BLaER1 treated with 17β-estradiol and CSF1 and Interleukin-3, amounts not matched to agents 10 nM and 100 nM (cell line): ENCODE data around the gene UBD.

ENCODE experiments used
- H3K27ac ChIP-seq, 11 experiments: shearing (Covaris generic); formaldehyde crosslinking; 2 replicates each; pipeline ENCODE4 v1.8.1; 2022
- H3K27me3 ChIP-seq, 11 experiments: shearing (Covaris generic); formaldehyde crosslinking; 2 replicates each; pipeline ENCODE4 v1.8.1; 2022
- H3K36me3 ChIP-seq, 11 experiments: shearing (Covaris generic); formaldehyde crosslinking; 2 replicates each; pipeline ENCODE4 v1.8.1; 2022
- H3K4me1 ChIP-seq, 10 experiments: shearing (Covaris generic); formaldehyde crosslinking; 2 replicates each; pipeline ENCODE4 v1.8.1; 2022
- H3K4me2 ChIP-seq, 11 experiments: shearing (Covaris generic); formaldehyde crosslinking; 2 replicates each; pipeline ENCODE4 v1.8.1; 2022
- H3K4me3 ChIP-seq, 10 experiments: shearing (Covaris generic); formaldehyde crosslinking; 2 replicates each; pipeline ENCODE4 v1.8.1; 2022
- H3K9ac ChIP-seq, 11 experiments: shearing (Covaris generic); formaldehyde crosslinking; 2 replicates each; pipeline ENCODE4 v1.8.1; 2022
- H3K9me3 ChIP-seq, 11 experiments: shearing (Covaris generic); formaldehyde crosslinking; replicated peaks in 1 of 11; 2 replicates each; pipeline ENCODE4 v1.8.1; 2022
- H4K20me1 ChIP-seq, 11 experiments: shearing (Covaris generic); formaldehyde crosslinking; 2 replicates each; pipeline ENCODE4 v1.8.1; 2022
- Cebpa-rat ChIP-seq, 11 experiments: shearing (Covaris generic); IDR thresholded peaks; 2 replicates each; pipeline ENCODE4 v1.8.1; 2022

The UBD gene

DNA sequence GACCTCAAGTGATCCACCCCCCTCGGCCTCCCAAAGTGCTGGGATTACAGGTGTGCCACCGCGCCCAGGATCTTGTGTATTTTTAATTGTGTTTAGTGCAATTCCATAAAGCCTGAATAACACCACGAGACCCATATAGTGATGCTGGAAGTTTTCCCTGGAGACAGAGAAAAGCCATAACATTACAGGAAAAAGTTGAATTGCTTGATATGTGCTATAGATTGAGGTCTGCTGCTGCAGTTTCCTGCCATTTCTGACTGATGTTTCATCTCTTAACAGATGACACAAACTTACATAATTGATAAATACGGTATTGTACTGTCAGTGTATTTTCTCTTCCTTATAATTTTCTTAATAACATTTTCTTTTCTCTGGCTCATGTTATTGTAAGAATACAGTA, 7.3 kb upstream of the UBD start:
- Histone ChIP-seq H3K4me3 (no peak overlapping the region), H3K4me2 (no peak overlapping the region), H3K27me3 (no peaks in the 10 kb centered on the region)

DNA sequence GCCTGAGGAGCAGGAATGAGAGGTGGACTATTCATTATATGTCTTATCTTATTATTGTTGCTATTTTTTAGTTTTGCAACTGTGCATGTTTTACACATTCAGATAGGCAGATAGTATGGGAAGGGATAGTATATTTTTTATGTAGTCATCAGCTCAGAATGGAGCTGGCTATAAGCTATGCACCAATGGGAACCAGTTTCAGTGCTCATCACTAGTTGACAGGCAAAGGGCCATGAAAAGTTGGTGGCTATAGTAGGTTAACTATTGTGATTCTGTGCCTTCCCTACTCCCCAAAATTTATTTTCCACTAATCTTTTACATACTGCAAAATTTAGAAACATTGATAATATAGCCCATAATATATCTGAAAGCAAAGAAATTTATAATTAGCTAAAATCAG, 5.3 kb upstream of the UBD start:
- Histone ChIP-seq H3K9ac (no peak overlapping the region), H3K9me3 (no peaks in the 10 kb centered on the region), H3K4me3 (no peak overlapping the region), H3K4me2 (no peak overlapping the region), H3K4me1 (peaks cover 0 to 9% (median 0%) of the 10 kb centered on the region in 10 experiments; a peak in 5 of 20 replicates), H3K27me3 (no peaks in the 10 kb centered on the region), H3K36me3 (no peaks in the 10 kb centered on the region), H3K27ac (no peak overlapping the region), H4K20me1 (no peaks in the 10 kb centered on the region)
- no peak for TF ChIP-seq Cebpa-rat (IDR thresholded peaks at IDR 0.05)

More for the DNA sequence above, 7.3 kb upstream of the UBD start:
- H3K4me1 ChIP-seq = peaks cover 0 to 9% (median 0%) of the 10 kb centered on the region in 10 experiments; a peak in 5 of 20 replicates
- no peak for TF ChIP-seq Cebpa-rat (IDR thresholded peaks at IDR 0.05)
- no peak overlapping the region for H3K27ac ChIP-seq
- H4K20me1 ChIP-seq = no peaks in the 10 kb centered on the region
- H3K9ac ChIP-seq = no peak overlapping the region
- H3K9me3 ChIP-seq = no peaks in the 10 kb centered on the region
- H3K36me3 ChIP-seq = no peaks in the 10 kb centered on the region

DNA sequence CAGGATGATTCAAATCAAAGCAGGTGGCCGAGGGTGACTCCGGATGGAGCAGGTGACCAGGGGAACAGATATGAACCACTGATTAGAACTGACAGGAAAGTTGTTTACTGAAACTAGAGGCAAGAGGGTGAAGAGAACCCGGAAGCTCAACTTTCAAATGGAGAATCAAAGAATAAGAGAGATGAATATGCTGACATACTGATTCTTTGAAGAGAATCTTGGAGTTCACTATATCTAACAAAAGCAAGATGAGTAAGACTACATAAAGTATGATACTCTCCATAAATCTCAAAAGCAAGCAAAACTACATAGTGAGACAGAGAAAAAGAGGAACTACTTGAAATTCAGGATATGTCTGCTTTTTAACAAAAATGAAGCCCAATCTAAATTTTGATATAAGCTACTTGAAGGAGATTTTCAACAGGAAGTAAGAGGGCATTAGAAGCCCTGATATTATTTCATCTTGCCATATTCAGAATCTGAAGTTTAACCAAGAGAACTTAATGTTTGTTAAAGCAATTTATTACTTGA, 4.0 kb upstream of the UBD start:
- Histone ChIP-seq H3K4me2 (peak overlapping the region in 2 of 11 experiments; percentile 9 to 56; a peak in 4 of 22 replicates), H3K4me3 (no peak overlapping the region), H3K4me1 (peaks cover 0 to 9% (median 0%) of the 10 kb centered on the region in 10 experiments; a peak in 5 of 20 replicates), H3K27me3 (no peaks in the 10 kb centered on the region), H4K20me1 (no peaks in the 10 kb centered on the region), H3K27ac (no peak overlapping the region), H3K36me3 (no peaks in the 10 kb centered on the region), H3K9ac (no peak overlapping the region), H3K9me3 (no peaks in the 10 kb centered on the region)
- TF ChIP-seq Cebpa-rat (IDR thresholded peaks at IDR 0.05) = no peak

DNA sequence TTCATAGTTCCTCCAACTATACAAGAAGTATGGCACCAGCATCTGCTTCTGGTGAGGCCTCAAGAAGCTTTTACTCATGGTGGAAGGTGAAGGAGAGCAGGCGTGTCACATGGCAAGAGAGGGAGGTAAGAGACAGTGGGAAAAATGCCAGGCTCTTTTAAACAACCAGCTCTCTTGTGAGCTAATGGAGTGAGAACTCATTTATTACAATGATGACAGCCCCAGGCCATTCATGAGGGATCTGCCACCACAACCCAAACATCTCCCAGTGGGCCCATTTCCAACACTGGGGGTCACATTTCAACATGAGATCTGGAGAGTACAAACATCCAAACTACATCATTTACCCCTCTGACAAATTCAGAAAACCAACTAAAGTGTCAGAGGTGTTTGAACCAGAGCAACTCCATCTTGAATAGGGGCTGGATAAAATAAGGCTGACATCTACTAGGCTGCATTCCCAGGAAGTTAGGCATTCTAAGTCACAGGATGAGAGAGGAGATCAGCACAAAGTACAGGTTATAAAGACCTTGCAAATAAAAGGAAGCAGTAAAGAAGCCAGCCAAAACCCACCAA, 2.2 kb upstream of the UBD start:
- H3K4me3 ChIP-seq = no peak overlapping the region
- no peak for TF ChIP-seq Cebpa-rat (IDR thresholded peaks at IDR 0.05)
- no peaks in the 10 kb centered on the region for H3K9me3 ChIP-seq
- H3K9ac ChIP-seq = no peak overlapping the region
- H3K4me1 ChIP-seq = peaks cover 0 to 9% (median 0%) of the 10 kb centered on the region in 10 experiments; a peak in 5 of 20 replicates
- H3K27ac ChIP-seq = no peak overlapping the region
- H4K20me1 ChIP-seq = no peaks in the 10 kb centered on the region
- no peaks in the 10 kb centered on the region for H3K36me3 ChIP-seq
- H3K4me2 ChIP-seq = no peak overlapping the region
- no peaks in the 10 kb centered on the region for H3K27me3 ChIP-seq

DNA sequence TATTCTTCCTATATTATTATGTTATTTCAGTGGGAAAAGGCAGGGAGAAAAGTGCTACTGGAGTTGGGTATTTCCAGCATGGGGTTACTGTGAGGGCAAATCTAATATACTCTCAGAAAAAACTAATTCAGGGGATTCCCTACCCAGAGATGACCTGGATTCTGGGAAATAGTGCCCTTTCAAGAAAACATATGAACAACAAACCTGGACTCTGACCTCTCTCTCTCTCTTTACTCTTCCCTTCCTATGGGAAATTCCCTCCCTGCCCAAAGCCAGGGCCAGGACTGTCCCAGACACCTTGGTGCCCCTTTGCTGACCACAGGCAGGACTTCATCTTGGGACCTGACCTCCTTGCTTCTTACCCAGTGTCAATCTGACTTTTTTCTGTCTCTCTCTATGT, 1.6 kb upstream of the UBD start:
- Histone ChIP-seq H3K9me3 (no peaks in the 10 kb centered on the region), H3K4me1 (peaks cover 0 to 9% (median 0%) of the 10 kb centered on the region in 10 experiments; a peak in 5 of 20 replicates), H3K36me3 (no peaks in the 10 kb centered on the region), H3K4me2 (no peak overlapping the region), H3K27ac (no peak overlapping the region), H3K27me3 (no peaks in the 10 kb centered on the region), H3K4me3 (no peak overlapping the region), H4K20me1 (no peaks in the 10 kb centered on the region), H3K9ac (no peak overlapping the region)
- TF ChIP-seq Cebpa-rat (IDR thresholded peaks at IDR 0.05) = no peak

DNA sequence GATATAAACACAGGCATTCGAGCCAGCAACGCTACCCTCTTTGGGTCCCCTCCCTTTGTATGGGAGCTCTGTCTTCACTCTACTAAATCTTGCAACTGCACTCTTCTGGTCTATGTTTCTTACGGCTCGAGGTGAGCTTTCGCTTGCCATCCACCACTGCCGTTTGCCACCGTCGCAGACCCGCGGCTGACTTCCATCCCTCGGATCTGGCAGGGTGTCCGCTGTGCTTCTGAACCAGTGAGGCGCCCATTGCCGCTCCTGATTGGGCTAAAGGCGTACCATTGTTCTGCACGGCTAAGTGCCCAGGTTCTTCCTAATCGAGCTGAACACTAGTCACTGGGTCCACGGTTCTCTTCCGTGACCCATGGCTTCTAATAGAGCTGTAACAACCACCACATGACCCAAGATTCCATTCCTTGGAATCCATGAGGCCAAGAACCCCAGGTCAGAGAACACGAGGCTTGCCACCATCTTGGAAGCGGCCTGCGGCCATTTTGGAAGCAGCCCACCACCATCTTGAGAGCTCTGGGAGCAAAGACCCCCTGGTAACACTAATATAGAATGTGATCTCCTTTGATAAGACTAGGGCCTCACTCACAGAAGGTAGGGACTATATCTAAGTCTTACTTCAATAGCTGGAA, 973 bp downstream of the UBD start:
- no peaks in the 10 kb centered on the region for H3K36me3 ChIP-seq
- no peak overlapping the region for H3K9ac ChIP-seq
- no peaks in the 10 kb centered on the region for H4K20me1 ChIP-seq
- H3K4me3 ChIP-seq = no peak overlapping the region
- peaks cover 0 to 7% (median 0%) of the 10 kb centered on the region in 10 experiments; a peak in 5 of 20 replicates for H3K4me1 ChIP-seq
- H3K27me3 ChIP-seq = no peaks in the 10 kb centered on the region
- H3K9me3 ChIP-seq = peaks cover 7 to 15% (median 12%) of the 10 kb centered on the region in 11 experiments
- no peak for TF ChIP-seq Cebpa-rat (IDR thresholded peaks at IDR 0.05)
- H3K27ac ChIP-seq = no peak overlapping the region
- H3K4me2 ChIP-seq = no peak overlapping the region

DNA sequence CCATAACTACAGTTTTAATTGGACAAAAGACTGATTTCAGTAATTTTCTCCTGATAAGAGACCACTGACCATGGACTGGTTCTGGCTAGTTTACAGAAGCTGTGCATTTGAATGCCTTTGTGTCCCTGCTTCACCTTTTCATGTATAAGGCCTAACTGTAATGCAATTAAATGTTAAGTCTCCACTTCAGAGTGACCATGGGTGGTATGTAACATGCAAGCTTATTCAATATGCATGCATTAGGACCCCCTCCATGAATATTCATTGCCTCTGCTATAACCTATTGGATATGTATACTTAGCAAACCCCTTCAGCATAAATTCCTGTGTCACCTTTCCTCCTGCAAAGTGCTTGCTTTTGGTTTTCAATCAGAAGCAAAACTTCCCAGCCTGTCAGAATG, 2.2 kb downstream of the UBD start:
- H3K4me3 ChIP-seq = no peak overlapping the region
- no peak overlapping the region for H3K27ac ChIP-seq
- no peaks in the 10 kb centered on the region for H3K27me3 ChIP-seq
- no peak for TF ChIP-seq Cebpa-rat (IDR thresholded peaks at IDR 0.05)
- H3K4me2 ChIP-seq = no peak overlapping the region
- H3K4me1 ChIP-seq = no peaks in the 10 kb centered on the region
- no peaks in the 10 kb centered on the region; a peak in 1 of 22 replicates for H4K20me1 ChIP-seq
- peaks cover 14 to 23% (median 18%) of the 10 kb centered on the region in 11 experiments for H3K9me3 ChIP-seq
- H3K9ac ChIP-seq = no peak overlapping the region
- H3K36me3 ChIP-seq = no peaks in the 10 kb centered on the region

DNA sequence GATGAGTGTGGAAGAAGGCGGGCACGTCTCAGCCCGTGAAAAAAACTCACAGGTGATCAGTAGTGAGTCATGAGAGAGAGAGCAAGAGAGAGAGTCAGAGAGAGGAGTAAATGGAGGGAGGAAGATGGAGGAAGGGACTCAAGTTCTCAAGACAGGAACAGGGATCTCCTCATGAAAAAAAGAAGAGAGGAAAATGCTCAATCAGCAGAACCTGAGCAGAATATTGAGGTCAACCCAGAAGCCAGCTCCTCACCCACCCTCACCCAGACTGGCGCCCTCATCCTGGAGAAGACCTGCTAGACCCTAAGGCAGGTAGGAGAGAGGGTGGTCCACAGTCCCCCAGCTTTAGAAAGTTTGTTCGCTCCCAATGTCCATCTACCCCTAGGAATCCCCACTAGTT, 4.8 kb downstream of the UBD start:
- no peaks in the 10 kb centered on the region for H3K27me3 ChIP-seq
- no peak overlapping the region for H3K4me2 ChIP-seq
- H4K20me1 ChIP-seq = no peaks in the 10 kb centered on the region; a peak in 1 of 22 replicates
- no peak overlapping the region for H3K4me3 ChIP-seq
- H3K9ac ChIP-seq = no peak overlapping the region
- no peaks in the 10 kb centered on the region for H3K4me1 ChIP-seq
- no peak for TF ChIP-seq Cebpa-rat (IDR thresholded peaks at IDR 0.05)
- H3K9me3 ChIP-seq = peaks cover 14 to 23% (median 18%) of the 10 kb centered on the region in 11 experiments
- no peaks in the 10 kb centered on the region for H3K36me3 ChIP-seq
- H3K27ac ChIP-seq = no peak overlapping the region

DNA sequence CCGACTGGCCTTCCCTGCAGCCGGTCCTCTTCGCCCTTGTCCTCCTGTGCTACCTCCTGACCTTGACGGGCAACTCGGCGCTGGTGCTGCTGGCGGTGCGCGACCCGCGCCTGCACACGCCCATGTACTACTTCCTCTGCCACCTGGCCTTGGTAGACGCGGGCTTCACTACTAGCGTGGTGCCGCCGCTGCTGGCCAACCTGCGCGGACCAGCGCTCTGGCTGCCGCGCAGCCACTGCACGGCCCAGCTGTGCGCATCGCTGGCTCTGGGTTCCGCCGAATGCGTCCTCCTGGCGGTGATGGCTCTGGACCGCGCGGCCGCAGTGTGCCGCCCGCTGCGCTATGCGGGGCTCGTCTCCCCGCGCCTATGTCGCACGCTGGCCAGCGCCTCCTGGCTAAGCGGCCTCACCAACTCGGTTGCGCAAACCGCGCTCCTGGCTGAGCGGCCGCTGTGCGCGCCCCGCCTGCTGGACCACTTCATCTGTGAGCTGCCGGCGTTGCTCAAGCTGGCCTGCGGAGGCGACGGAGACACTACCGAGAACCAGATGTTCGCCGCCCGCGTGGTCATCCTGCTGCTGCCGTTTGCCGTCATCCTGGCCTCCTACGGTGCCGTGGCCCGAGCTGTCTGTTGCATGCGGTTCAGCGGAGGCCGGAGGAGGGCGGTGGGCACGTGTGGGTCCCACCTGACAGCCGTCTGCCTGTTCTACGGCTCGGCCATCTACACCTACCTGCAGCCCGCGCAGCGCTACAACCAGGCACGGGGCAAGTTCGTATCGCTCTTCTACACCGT, 6.1 kb downstream of the UBD start:
- no peak for TF ChIP-seq Cebpa-rat (IDR thresholded peaks at IDR 0.05)
- no peak overlapping the region for H3K9ac ChIP-seq
- no peak overlapping the region for H3K4me3 ChIP-seq
- no peaks in the 10 kb centered on the region; a peak in 1 of 22 replicates for H4K20me1 ChIP-seq
- no peak overlapping the region for H3K4me2 ChIP-seq
- no peak overlapping the region for H3K27ac ChIP-seq
- H3K4me1 ChIP-seq = no peaks in the 10 kb centered on the region
- no peaks in the 10 kb centered on the region for H3K36me3 ChIP-seq
- H3K9me3 ChIP-seq = peaks cover 14 to 23% (median 18%) of the 10 kb centered on the region in 11 experiments
- no peaks in the 10 kb centered on the region for H3K27me3 ChIP-seq
